Transverse colon (tissue), 4 donors: ENCODE data around the gene INSL3. TPM values are rescaled to one million over a fixed set of nuclear protein-coding genes. Genes with fewer than 3 reads are reported as not detected.

ENCODE experiments used
- DNase-seq: peaks from one replicate; pipeline ENCODE4 v3.0.0-alpha.2; 2019
- H3K27ac ChIP-seq, 4 donors: fragments of 200-600 bp; sonication (generic); 2 replicates each; pipeline ENCODE4 v1.5.1; 2016 to 2018; ENCODE audit warnings: inconsistent platforms in 4 of 4
- H3K27me3 ChIP-seq: fragments of 200-600 bp; sonication (generic); 2 replicates; pipeline ENCODE4 v1.5.1; 2017; ENCODE audit warnings: inconsistent platforms
- H3K36me3 ChIP-seq, 4 donors: fragments of 200-600 bp; sonication (generic); 2 replicates each; pipeline ENCODE4 v1.5.1; 2017 to 2019; ENCODE audit warnings: inconsistent platforms in 4 of 4
- H3K4me1 ChIP-seq, 4 donors: fragments of 200-600 bp; sonication (generic); 2 replicates each; pipeline ENCODE4 v1.5.1; 2017 to 2020; ENCODE audit warnings: inconsistent platforms in 4 of 4
- H3K4me3 ChIP-seq, 4 donors: fragments of 200-600 bp; sonication (generic); 1 replicate in 1 of 4; 2 replicates in 3 of 4; pipeline versions ENCODE4 v1.5.1 to v1.6.1; 2017 to 2019; ENCODE audit warnings: inconsistent platforms in 4 of 4
- H3K9me3 ChIP-seq, 2 donors: fragments of 200-600 bp; sonication (generic); 2 replicates each; pipeline ENCODE4 v1.5.1; 2017 to 2019; ENCODE audit warnings: inconsistent platforms in 2 of 2
- EP300 ChIP-seq: sonication (generic); formaldehyde crosslinking; IDR thresholded peaks from one replicate; pipeline ENCODE4 v1.6.1; 2017; ENCODE audit warnings: antibody characterized with exemption, low read depth
- POLR2A ChIP-seq: fragments of 450-650 bp; IDR thresholded peaks from one replicate; pipeline ENCODE4 v1.6.1; 2016; ENCODE audit warnings: antibody characterized with exemption, mild to moderate bottlenecking, moderate library complexity
- POLR2AphosphoS5 ChIP-seq, 3 donors: sonication (generic); formaldehyde crosslinking; IDR thresholded peaks; one replicate each; pipeline ENCODE4 v1.6.1; 2016; ENCODE audit warnings: antibody characterized with exemption in 3 of 3
- WGBS, 2 donors: methylation state at CpG; one replicate each; pipeline ENCODE4 v1.1.5; 2018; ENCODE audit warnings: low coverage in 1 of 2; 5-methylcytosine and 5-hydroxymethylcytosine counted together
- in situ Hi-C, 4 donors: fragments of 200-750 bp; cut with MboI; loops; one replicate each; pipeline versions ENCODE4 v1.15.0 to v1.15.1; 2017; ENCODE audit warnings: low sequenced_read_pairs in 3 of 4, low pct_ligation_motif_present in 1 of 4, low pct_unique_long_range_greater_than_20kb in 1 of 4
- intact Hi-C: fragments of 100-400 bp; cut with DNase I; formaldehyde crosslinking; loops from one replicate; pipeline ENCODE4 v1.15.1; 2023; ENCODE audit warnings: low total_unique reads
- total RNA-seq, 4 donors: library from RNA; depleted of rRNA; stranded (reverse); fragments of >200 nt; gene quantifications; one replicate each; pipeline ENCODE4 v1.1.0, GENCODE V29; 2016
- TF ChIP-seq, protein P1 (sequence below), 5 experiments: fragments of 200-600 bp in 3 of 5; fragments of 450-650 bp in 2 of 5; sonication (generic) in 3 of 5; IDR thresholded peaks; 1 replicate in 2 of 5; 2 replicates in 3 of 5; pipeline ENCODE4 v1.5.1; 2016 to 2017; ENCODE audit warnings: antibody characterized with exemption in 5 of 5, inconsistent platforms in 3 of 5, mild to moderate bottlenecking in 2 of 5, moderate library complexity in 1 of 5

INSL3 gene
- not detected for total RNA-seq

- intact Hi-C loops, result no loop called here
- WGBS, 2 donors, result 79% methylated on average over 34 of the region's 34 CpGs; no CpG with 5 or more reads in 1 of the 2 donors
- DNase-seq, result no peak
- H3K27me3 ChIP-seq, result no peaks in the 10 kb centered on the region
- no peaks in the 10 kb centered on the region for H3K4me1 ChIP-seq
- H3K27ac ChIP-seq, result no peak within 1 kb of the TSS
- in situ Hi-C loops, result no loop called here
- no peak for TF ChIP-seq POLR2AphosphoS5 (IDR thresholded peaks at IDR 0.05)
- TF ChIP-seq, protein P1, sequence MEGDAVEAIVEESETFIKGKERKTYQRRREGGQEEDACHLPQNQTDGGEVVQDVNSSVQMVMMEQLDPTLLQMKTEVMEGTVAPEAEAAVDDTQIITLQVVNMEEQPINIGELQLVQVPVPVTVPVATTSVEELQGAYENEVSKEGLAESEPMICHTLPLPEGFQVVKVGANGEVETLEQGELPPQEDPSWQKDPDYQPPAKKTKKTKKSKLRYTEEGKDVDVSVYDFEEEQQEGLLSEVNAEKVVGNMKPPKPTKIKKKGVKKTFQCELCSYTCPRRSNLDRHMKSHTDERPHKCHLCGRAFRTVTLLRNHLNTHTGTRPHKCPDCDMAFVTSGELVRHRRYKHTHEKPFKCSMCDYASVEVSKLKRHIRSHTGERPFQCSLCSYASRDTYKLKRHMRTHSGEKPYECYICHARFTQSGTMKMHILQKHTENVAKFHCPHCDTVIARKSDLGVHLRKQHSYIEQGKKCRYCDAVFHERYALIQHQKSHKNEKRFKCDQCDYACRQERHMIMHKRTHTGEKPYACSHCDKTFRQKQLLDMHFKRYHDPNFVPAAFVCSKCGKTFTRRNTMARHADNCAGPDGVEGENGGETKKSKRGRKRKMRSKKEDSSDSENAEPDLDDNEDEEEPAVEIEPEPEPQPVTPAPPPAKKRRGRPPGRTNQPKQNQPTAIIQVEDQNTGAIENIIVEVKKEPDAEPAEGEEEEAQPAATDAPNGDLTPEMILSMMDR (IDR thresholded peaks at IDR 0.05), result no peak
- H3K4me3 ChIP-seq, result no peak within 1 kb of the TSS
- no peaks in the 10 kb centered on the region for H3K9me3 ChIP-seq
- H3K36me3 ChIP-seq, result no peaks in the 10 kb centered on the region
These were observed at the start of gene INSL3 for GRCh38 chr19:17821190-17821589. Gene INSL3 (minus strand): TSS chr19:17821519. CDS start chr19:17821506, 13 bp downstream.

DNA sequence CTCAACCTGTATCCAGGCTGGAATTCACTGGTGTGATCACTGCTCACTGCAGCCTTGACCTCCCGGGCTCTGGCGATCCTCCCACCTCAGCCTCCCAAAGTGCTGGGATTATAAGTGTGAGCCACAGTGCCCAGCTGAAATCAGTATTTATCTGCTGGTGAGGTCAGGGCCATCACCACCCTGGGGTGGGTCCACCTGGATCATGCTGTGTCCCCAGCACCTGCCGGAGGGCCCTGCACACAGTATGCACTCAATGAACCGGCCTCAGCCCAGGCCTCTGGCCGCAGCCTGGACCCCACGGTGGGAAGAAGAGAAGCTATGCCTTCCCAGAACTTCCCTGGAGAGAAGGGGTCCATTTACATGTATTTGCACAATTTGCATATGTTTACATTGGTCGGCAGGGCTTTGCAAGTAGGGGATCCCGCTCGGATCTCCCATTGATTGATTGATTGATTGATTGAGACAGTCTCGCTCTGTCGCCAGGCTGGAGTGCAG lies 47.8 kb upstream of the INSL3 start:
- no peak for TF ChIP-seq EP300
- no peak for TF ChIP-seq POLR2AphosphoS5 (IDR thresholded peaks at IDR 0.05)
- TF ChIP-seq, protein P1 (IDR thresholded peaks at IDR 0.05), result no peak
- TF ChIP-seq POLR2A, result no peak
- DNase-seq, result no peak
- intact Hi-C loops, result no loop called here
- no peaks in the 10 kb centered on the region for H3K36me3 ChIP-seq
- no peaks in the 10 kb centered on the region for H3K9me3 ChIP-seq
- no peak overlapping the region for H3K27ac ChIP-seq
- peaks cover 10 to 38% (median 22%) of the 10 kb centered on the region in 4 donors for H3K4me1 ChIP-seq
- WGBS, 2 donors, result 66% methylated on average over 11 of the region's 11 CpGs; no CpG with 5 or more reads in 1 of the 2 donors
- peaks cover 49% of the 10 kb centered on the region for H3K27me3 ChIP-seq
- in situ Hi-C loops, result loop anchor here in 3 of 4 donors (5.0 to 25.0 kb wide), 4 partner anchors 68 to 157 kb away; partner anchors contain the start of gene MAP1S (in 1 of the 3)
- H3K4me3 ChIP-seq, result no peak overlapping the region

DNA sequence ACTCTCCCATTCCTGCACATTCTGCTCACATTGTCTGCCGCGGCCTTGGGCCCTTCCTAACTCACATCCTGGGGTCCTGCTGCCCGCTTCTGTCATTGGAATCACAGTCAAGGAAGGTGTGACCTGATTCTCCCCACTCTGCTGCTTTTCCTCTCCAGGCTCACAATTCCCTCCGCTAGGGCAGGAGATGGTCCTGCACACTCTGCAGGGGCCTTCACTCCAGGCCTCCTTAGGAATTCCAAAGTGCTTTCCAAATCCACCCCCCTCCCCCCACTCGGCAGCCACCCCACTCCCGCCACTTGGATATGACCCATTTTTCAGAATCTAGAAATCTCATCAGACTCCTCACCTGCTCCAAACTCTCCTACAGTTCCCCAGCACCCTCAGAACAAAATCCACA lies 47.4 kb upstream of the INSL3 start:
- H3K36me3 ChIP-seq, result peaks cover 0 to 2% (median 1%) of the 10 kb centered on the region in 4 donors
- no peak for TF ChIP-seq POLR2A
- no peak for TF ChIP-seq EP300
- TF ChIP-seq POLR2AphosphoS5 (IDR thresholded peaks at IDR 0.05), result no peak
- TF ChIP-seq, protein P1 (IDR thresholded peaks at IDR 0.05), result no peak
- H3K4me3 ChIP-seq, result no peak overlapping the region
- DNase-seq, result no peak
- peaks cover 10 to 38% (median 20%) of the 10 kb centered on the region in 4 donors for H3K4me1 ChIP-seq
- H3K27me3 ChIP-seq, result peaks cover 44% of the 10 kb centered on the region
- in situ Hi-C loops, result loop anchor here in 3 of 4 donors (5.0 to 25.0 kb wide), 4 partner anchors 69 to 156 kb away; partner anchors contain the start of gene MAP1S (in 1 of the 3)
- WGBS, 2 donors, result 82% methylated on average over 6 of the region's 6 CpGs; no CpG with 5 or more reads in 1 of the 2 donors
- intact Hi-C loops, result no loop called here
- H3K9me3 ChIP-seq, result no peaks in the 10 kb centered on the region
- no peak overlapping the region for H3K27ac ChIP-seq

DNA sequence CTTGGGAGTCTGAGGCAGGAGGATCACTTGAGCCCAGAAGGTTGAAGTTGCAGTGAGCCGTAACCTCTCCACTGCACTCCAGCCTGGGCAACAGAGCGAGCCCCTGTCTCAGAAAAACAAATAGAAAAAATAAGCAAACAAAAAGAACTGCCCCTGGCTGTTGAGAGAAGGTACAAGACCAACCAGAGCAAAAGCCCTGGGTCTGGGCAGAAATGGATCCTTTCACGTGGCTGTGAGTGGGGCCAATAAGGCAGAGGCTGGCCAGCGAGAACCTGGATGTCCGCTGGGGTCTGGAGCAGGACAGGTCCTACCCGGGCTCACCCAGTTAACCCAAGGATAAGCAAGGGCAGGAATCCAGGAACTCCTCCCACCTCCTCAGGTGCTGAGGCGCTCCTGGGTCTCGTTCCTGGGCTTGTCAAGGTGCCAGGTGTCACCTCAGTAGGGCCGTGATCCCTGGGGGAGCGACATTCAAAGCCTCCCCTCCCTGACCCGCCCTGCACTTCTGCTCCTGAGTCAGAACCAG lies 45.7 kb upstream of the INSL3 start:
- peaks cover 2 to 41% (median 17%) of the 10 kb centered on the region in 4 donors for H3K4me1 ChIP-seq
- intact Hi-C loops (no loop called here), in situ Hi-C loops (loop anchor here in 3 of 4 donors (5.0 to 25.0 kb wide), 4 partner anchors 70 to 155 kb away; partner anchors contain the start of gene MAP1S (in 1 of the 3))
- no peak overlapping the region for H3K27ac ChIP-seq
- H3K9me3 ChIP-seq, result no peaks in the 10 kb centered on the region
- TF ChIP-seq POLR2AphosphoS5 (IDR thresholded peaks at IDR 0.05), result no peak
- no peak for TF ChIP-seq POLR2A
- no peak for TF ChIP-seq EP300
- TF ChIP-seq, protein P1 (IDR thresholded peaks at IDR 0.05), result no peak
- no peak for DNase-seq
- H3K4me3 ChIP-seq, result no peak overlapping the region
- peaks cover 0 to 19% (median 9%) of the 10 kb centered on the region in 4 donors for H3K36me3 ChIP-seq
- H3K27me3 ChIP-seq, result peaks cover 27% of the 10 kb centered on the region
- 60 to 69% methylated on average over 5 to 11 of the region's 11 CpGs for WGBS, 2 donors
